GM18873 (cell line): Measurements from ENCODE around the gene TMEM60.

ENCODE experiments used
- ATAC-seq: cut with Tn5 transposase; IDR thresholded peaks from one replicate; pipeline ENCODE4 v1.9.1; 2021; ENCODE audit warnings: mild to moderate bottlenecking, moderate library complexity, moderate number of reproducible peaks; ENCODE audit not compliant: unreplicated experiment, low FRiP score

TMEM60 gene

GRCh38 chr7:77782383-77782782, 15.9 kb downstream of the TMEM60 start:
- no peak for ATAC-seq

- no peak for ATAC-seq
Measured at GRCh38 chr7:77778535-77778934, 19.7 kb downstream of the TMEM60 start.

- no peak for ATAC-seq
Measured at GRCh38 chr7:77771901-77772300, 26.3 kb downstream of the TMEM60 start.

GRCh38 chr7:77770316-77770715, 27.9 kb downstream of the TMEM60 start:
- ATAC-seq: no peak

GRCh38 chr7:77766801-77767605, 31.2 kb downstream of the TMEM60 start:
- no peak for ATAC-seq

- no peak for ATAC-seq
Measured at GRCh38 chr7:77765906-77766800, 32.1 kb downstream of the TMEM60 start.

- no peak for ATAC-seq
Measured at GRCh38 chr7:77765481-77765880, 32.8 kb downstream of the TMEM60 start.

- ATAC-seq: no peak
Measured at GRCh38 chr7:77760809-77761453, 37.3 kb downstream of the TMEM60 start.

- no peak for ATAC-seq
Measured at GRCh38 chr7:77759294-77759889, 38.8 kb downstream of the TMEM60 start.

GRCh38 chr7:77757589-77757988, 40.6 kb downstream of the TMEM60 start:
- ATAC-seq: peak; percentile 85

GRCh38 chr7:77753173-77753572, 45.1 kb downstream of the TMEM60 start:
- no peak for ATAC-seq

GRCh38 chr7:77752016-77752415, 46.2 kb downstream of the TMEM60 start:
- no peak for ATAC-seq

GRCh38 chr7:77747718-77748117, 50.5 kb downstream of the TMEM60 start:
- ATAC-seq: no peak

GRCh38 chr7:77747178-77747577, 51.1 kb downstream of the TMEM60 start:
- no peak for ATAC-seq

GRCh38 chr7:77746824-77747165, 51.4 kb downstream of the TMEM60 start:
- no peak for ATAC-seq

GRCh38 chr7:77746164-77746823, 51.9 kb downstream of the TMEM60 start:
- ATAC-seq: no peak

- ATAC-seq: no peak
Measured at GRCh38 chr7:77745746-77746145, 52.5 kb downstream of the TMEM60 start.
